ENCODE measurements around the gene UGT2B28.
"Not testable (repeated sequence)": the region's sequence is repeated elsewhere in the genome, so short reads cannot be mapped to it uniquely, and the experiment has no call there.

The UGT2B28 gene

DNA sequence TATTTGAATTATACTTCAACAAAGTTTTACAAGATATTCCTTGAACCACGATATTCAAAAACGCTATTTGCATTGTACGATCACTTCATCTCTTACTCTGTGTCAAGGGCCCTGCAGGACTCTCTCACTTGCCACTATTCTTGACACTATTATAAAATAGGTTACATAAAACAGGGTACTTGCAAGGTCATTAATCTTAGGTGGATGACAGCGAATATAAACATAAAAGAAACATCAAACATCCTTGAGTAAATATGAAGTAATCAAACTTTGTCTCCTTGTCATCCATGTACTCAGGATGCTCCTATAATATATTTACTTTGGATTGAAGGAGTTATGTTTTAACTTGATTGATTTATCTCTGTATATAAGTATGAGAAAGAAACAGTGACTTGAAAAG lies at the start of gene UGT2B28:
UGT2B28 (plus strand) TSS at position 395 of the 400 bp plus-strand sequence. CDS start 26 bp downstream, outside the sequence.
- not testable (repeated sequence) for DNase-seq

DNA sequence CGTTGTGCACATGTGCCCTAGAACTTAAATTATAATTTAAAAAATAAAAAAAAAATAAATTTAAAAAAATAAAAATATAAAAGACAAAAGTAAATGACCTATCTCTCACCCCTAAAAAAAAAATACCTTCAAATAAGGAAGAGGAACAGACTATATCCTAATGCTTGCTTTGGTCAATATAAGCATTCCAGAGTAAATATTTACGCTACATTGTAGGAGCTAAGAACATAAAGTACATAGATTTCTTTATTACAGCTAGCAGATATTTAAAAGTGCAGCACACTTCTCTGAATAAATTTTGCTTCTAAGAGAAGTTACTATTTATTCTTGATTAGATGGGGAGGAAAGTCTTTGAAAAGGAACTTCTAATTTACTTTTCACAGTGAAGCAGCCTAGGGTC lies 41.2 kb upstream of the UGT2B28 start:
- no peak for DNase-seq

DNA sequence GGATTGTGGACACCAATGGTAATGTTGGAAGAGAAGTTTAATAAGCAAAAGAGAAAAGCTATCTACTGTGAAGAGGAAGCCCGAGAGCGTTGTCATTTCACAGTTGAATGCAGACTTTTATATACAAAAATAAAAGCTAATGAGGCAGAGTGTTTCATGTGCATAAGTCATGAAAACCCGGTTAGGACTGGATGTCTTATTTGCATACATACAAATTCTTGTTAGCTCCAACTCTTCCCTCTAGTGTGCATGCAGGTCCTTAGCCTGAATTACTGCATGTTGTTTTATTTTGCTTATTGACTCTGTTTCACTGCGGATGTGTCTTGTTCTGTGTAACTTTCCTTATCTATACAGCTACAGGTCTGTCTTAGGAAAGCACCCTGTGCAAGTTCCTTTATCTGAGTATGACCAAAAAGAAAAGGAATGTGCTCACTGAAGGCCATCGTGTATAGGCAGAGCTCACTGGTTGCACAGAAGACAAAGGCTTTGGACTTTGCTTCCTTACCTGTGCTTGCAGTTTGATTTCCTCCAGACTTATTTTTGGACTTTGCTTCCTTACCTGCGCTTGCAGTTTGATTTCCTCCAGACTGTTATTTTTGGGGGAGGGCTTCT lies 40.6 kb upstream of the UGT2B28 start:
- DNase-seq, result no peak

DNA sequence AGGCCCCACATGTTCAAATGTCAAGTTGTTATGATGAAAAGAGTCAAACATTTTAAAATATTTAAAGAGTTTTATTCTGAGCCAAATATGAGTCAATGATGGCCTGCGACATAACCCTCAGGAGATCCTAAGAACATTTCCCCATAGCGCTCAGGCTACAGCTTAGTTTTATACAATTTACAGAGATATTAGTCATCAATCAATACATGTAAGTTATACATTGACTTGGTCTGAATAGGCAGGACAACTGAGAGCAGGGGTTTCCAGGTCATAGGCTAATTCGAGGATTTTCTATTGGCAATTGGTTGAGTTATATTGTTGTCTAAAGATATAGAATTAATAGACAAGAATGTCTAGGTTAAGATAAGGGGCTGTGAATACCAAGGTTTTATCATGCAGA lies 39.5 kb upstream of the UGT2B28 start:
- not testable (repeated sequence) for DNase-seq

DNA sequence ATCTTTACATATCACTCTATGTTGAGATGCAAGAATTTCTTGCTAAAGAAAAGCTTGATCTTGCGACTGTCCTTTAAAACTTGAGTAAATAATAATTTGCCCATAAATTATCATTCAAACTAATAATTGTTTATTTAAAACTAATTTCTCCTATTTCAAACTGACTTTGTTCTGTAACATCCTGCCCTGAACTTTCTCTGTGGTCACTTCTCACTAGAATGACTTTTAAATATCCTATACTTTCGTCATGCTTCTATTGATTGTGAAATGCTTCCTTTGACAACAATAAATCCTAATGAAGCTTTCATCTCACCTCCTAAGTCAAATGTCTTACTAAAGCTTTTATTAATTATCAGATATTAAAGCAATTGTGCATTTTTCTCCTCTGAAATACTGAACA lies 38.5 kb upstream of the UGT2B28 start:
- DNase-seq, result not testable (repeated sequence)

DNA sequence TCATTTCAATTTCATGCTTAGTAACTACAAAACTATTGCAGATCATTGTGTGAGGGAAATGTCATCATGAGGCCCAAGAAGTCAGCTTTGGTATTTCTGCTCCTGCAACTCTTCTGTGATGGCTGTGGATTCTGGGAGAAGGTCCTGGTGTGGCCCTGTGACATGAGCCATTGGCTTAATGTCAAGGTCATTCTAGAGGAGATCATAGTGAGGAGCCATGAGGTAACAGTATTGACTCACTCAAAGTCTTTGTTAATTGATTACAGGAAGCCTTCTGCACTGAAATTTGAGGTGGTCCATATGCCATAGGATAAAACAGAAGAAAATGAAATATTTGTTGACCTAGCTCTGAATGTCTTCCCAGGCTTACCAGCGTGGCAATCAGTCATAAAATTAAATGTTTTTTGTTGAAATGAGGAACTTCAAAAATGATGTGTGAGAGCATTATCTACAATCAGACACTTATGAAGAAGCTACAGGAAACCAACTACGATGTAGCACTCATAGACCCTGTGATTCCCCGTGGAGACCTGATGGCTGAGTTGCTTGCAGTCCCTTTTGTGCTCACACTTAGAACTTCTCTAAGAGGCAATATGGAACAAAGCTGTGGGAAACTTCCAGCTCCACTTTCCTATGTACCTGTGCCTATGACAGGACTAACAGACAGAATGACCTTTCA lies 37.6 kb upstream of the UGT2B28 start:
- not testable (repeated sequence) for DNase-seq

DNA sequence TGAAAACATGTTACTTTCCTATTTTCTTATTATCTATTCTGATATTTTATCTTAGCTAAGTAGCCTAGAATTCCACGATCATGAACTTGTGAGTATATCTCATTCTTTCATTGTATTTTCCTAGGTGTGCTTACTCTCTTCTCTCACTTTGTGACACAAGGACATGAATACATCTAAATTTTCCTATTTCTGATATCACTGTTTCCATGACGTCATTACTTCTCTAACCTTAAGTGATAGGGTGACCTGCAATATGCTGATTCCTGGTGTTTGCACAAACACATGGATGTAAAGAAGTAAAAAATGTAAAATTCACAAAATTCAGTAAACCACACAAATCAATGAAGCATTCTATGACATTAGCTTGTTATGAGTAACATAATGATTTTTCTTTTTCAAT lies 29.4 kb upstream of the UGT2B28 start:
- not testable (repeated sequence) for DNase-seq

DNA sequence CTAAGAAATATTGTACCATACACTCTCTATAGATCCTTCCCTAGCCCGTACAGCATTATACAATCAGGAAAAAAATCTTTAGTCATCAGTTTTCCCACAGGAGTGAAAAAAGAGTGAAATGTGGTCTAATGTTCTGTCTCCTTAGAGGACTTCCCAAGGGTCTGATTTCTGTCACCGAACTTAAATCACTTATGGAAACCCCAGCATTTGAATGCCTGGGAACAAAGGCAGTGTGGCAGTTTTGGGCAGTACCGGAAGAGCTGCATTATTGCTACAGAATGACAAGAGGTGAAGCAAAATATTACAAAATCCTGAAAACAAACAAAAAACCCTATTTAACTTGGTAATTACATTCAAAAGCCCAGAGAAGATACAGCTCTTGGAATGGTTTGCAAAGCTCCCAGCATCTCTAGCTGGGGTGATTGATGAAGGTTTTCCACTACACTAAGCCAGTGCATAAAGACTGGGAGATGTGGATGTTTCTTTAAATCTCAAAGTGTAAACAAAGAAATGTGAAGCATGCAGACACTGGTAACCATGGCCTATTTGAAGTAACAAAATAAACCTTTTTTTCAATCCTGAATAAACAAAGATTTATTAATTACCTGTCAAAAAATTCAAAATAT lies 27.0 kb upstream of the UGT2B28 start:
- DNase-seq, result not testable (repeated sequence)

DNA sequence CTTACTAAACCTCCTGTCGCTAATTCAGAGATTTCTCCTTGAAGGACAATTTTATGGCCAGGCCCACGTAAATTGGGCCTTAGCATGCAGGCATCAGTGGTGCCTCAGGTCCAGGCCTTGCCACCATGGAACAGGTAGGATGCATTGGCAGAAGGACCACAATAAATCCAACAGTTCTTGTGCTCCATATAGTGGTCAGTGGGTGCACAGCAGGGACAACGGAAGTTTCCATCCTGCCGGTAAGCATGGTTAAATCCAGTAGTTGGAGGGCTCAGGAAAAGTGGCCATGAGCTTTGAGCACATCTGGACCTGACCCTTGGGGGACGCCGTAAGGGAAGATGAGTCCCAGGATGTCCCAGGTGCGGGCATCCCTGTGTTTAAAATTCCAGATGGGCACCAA lies 11.7 kb upstream of the UGT2B28 start:
- not testable (repeated sequence) for DNase-seq

DNA sequence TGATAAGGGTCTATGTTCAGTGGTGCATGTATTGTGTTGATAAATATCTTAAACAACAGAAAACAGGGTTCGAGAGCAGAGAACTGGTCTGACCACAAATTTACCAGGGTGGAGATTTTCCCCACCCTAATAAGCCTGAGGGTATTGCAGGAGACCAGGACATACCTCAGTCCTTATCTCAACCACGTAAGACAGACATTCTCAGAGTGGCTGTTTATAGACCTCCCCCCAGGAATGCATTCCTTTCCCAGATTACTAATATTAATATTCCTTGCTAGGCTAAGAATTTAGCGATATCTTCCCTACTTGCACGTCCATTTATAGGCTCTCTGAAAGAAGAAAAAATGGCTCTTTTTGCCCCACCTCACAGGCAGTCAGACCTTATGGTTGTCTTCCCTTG lies 16.1 kb downstream of the UGT2B28 start:
- not testable (repeated sequence) for DNase-seq

DNA sequence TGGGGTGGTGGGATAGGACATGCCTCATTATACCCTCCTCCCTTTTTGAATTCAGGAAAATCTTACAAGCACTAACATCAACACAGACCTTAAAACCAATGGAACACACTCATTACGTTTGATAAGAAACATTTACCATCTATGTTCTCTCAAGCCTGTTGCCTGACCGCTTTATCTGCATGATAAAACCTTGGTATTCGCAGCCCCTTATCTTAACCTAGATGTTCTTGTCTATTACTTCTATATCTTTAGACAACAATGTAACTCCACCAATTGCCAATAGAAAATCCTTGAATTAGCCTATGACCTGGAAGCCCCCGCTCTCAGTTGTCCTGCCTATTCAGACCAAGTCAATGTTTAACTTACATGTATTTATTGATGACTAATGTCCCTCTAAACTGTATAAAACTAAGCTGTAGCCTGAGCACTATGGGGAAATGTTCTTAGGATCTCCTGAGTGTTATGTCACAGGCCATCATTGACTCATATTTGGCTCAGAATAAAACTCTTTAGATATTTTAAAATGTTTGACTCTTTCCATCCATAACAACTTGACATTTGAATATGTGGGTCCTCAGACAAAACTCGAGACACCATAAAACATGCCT lies 28.3 kb downstream of the UGT2B28 start:
- DNase-seq, result not testable (repeated sequence)

DNA sequence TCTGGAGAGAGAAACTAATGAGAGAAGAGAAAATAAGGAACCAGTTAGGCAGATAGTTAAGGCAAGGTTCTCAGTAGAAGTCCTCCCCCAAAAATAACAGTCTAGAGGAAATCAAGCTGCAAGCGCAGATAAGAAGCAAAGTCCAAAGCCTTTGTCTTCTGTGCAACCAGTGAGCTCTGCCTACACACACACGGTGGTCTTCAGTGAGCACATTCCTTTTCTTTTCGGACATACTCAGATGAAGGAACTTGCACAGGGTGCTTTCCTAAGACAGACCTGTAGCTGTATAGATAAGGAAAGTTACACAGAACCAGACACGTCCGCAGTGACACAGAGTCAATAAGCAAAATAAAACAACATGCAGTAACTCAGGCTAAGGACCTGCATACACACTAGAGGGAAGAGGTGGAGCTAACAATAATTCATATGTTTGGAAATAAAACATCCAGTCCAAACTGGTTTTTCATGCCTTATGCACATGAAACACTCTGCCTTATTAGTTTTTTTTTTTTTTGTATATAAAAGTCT lies 29.3 kb downstream of the UGT2B28 start:
- not testable (repeated sequence) for DNase-seq

DNA sequence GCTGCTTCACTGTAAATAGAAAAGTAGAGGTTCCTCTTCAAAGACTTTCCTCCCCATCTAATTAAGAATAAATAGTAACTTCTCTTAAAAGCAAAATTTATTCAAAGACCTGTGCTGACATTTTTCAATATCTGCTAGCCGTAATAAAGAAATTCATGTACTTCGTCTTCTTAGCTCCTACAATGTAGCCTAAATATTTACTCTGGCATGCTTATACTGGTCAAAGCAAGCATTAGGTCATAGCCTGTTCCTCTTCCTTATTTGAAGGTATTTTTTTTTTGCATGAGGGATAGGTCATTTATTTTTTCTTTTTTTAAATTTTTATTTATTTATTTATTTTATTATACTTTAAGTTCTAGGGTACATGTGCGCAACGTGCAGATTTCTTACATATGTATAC lies 30.0 kb downstream of the UGT2B28 start:
- DNase-seq, result not testable (repeated sequence)

DNA sequence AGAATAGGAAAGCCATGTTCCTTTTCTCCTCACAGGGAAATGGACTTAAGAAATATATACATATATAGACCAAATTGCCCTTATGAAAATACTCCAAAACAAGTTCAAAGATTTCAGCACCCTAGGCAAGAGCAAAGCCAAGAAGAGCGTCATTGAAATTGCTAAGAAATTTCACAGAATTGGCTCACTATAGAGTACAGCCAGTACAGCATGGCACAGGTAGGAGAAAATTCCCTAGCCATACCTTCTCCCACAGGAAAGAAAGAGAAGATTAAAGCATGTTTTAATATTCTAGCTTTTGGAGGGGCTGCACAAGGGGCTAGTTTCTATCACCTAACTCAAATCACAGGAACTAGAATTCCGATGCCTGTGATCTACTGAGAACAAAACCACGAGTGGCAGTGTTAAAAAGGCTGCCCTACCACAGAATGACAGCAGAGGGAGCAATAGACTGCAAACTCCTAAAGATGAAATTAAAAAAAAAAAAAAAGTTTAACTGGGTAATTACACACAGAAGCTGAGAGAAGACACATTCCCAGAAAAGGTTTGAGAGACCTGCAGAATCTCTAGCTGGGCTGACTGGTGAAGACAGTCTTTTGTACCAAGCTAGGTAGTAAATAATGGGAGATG lies 37.5 kb downstream of the UGT2B28 start:
- DNase-seq, result not testable (repeated sequence)

DNA sequence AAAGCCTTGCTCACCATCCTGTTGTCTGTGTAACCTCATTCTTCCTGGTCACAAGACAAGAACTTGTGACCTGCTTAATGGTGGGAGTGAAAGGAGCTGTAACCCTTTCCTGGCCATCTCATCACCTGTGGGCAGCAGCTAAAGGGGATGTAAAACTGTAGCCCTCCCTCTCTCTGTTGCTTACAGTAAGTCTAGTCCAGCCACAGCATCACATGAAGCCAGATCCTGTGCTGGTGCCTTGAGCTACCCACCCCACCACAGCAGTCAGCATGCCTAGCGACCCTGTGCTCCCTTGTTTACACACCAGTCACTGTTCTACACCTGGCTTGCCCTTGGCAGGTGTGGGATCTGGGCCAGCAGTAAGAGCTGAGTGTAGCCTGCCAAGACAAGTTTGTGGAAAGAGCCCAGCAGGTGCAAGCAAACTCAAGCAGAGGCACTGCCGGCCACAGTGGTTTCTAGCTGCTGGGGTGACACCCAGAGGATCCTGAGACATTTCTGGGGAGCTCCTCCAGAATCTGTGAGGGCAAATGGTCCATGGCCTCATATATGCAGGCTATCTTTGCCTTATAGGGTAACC lies 41.0 kb downstream of the UGT2B28 start:
- peak; percentile 0 for DNase-seq

DNA sequence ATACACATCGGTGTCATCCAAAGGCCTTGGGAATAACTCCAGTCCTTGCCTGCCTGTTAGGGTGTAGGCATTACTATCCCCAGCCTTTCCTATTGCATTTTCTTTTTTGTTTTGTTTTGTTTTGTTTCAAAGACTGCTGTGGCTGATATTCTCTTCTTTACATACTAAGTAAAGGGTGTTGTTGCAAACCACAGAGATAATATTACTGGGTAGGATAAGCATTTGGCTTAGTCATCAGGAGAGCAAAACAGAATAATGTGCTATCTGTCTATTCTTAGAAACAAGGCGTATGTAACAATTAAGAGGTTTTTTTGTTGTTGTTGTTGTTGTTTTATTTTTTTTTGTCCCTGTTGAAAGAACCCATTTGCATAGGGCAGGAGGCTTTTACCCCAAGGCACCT lies 41.8 kb downstream of the UGT2B28 start:
- DNase-seq, result no peak

DNA sequence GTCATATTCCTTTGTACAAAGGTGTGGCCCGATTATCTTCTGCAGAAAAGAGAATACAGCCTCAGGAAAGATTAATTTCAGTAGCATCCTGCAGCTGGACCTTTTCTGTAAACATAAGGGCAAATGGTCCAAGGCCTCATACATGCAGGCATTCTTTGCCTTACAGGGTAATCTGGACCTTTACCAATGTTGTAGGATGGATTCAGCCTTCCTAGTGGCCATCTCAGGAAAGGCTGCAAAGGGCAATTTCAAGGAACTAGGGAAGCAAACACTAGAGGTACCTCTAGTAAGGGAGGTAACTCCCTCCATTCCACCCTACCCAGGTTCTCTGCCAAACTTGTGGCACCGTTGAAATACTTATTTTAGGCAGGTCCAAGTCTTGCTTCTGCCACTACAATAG lies 43.0 kb downstream of the UGT2B28 start:
- DNase-seq, result no peak

DNA sequence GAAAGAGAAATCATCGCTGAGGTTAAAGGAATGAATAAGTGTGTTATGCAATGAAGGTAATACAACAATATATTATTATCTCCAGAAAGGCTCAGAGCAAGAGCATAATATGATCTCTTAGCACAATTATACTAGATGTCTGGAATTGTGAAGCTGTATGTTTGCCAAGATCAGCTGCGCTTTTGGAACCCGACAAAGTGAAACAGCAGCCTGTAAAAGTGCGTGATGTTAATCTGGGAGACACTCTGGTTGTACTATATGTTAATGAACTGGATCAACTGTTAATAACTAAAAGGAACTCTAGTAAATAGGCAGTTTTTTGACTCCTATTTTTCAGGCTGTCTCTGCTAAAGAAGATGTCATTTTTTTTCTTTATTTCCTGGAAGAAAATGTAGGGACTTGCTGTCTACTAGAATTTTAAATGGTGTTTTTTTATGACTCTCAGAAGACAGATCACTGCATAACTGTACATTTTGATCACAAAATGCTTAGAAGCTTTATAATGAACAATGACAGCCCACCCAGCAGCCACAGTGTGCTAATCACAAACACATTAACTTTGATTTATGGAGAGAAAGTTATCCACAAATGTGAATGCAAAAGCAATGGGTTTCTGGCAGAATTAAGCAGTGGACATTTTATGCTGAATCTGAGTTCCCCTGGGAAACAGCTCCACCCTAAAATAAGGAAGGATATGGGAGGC lies 50.2 kb downstream of the UGT2B28 start:
- DNase-seq, result no peak

DNA sequence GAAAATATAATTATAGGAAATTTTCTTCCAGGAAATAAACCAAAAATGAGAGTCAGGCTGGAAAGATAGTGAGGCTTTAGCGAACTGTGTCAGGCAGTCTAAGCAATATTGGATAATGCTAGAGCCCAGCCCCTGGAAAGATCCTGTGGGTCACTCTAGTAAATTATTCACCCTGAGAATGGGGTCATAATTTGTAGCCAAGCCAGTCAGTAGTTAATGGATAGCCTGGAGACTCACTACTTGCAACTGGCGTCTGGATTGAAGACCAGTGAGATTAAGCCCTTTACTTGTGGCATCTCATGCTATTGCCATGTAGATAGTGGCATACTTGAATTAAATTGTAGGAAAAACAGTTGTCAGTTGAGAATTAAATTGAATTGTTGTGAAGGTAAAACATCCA lies 51.0 kb downstream of the UGT2B28 start:
- not testable (repeated sequence) for DNase-seq

DNA sequence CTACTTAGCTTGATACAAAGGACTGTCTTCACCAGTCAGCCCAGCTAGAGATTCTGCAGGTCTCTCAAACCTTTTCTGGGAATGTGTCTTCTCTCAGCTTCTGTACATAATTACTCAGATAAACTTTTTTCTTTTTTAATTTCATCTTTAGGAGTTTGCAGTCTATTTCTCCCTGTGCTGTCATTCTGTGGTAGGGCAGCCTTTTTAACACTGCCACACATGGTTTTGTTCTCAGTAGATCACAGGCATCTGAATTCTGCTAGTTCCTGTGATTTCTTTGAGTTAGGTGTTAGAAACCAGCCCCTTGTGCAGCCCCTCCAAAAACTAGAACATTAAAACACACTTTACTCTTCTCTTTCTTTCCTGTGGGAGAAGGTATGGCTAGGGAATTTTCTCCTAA lies 55.2 kb downstream of the UGT2B28 start:
- not testable (repeated sequence) for DNase-seq

DNA sequence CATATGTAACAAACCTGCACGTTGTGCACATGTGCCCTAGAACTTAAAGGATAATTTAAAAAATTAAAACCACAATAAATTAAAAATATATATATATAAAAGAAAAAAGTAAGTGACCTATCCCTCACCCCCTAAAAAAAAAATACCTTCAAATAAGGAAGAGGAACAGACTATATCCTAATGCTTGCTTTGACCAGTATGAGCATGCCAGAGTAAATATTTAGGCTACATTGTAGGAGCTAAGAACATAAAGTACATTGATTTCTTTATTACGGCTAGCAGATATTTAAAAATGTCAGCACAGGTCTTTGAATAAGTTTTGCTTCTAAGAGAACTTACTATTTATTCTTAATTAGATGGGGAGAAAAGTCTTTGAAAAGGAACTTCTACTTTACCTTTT lies 62.8 kb downstream of the UGT2B28 start:
- DNase-seq, result not testable (repeated sequence)
